ENCODE results near the gene P2RX4. TPM values are rescaled to one million over a fixed set of nuclear protein-coding genes. Genes with fewer than 3 reads are reported as not detected.

P2RX4 gene
- total RNA-seq, 2 donors from 2014 or later = 42.3 to 50.4 TPM

DNA sequence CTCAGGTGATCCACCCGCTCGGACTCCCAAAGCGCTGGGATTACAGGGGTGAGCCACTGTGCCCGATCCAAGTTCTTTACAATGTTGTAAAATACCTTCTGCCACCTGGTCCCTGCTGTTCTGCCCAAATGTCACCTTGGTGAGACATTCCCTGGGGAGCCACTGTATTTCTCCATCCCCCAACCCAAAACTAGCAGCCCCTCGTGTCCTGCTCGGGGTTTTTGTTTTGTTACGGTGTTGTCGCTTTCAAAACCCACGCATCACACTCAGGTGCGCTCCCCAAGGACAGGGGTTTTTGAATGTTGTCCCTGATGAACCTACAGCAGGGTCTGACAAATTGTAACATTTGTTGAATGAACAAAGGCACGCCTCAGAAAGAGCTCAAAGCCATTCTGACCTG lies 49.1 kb downstream of the P2RX4 start:
- TF ChIP-seq CTCF (IDR thresholded peaks at IDR 0.05) = no peak
- Histone ChIP-seq H3K27ac (no peak overlapping the region), H3K9me3 (no peaks in the 10 kb centered on the region), H3K4me3 (no peak overlapping the region), H3K4me1 (ENCODE audit: control insufficient read depth in 1 of 2, low read depth in 2 of 2) (no peaks in the 10 kb centered on the region), H3K27me3 (replicated peaks; ENCODE audit: insufficient read depth) (no peaks in the 10 kb centered on the region), H3K36me3 (peaks cover 29% of the 10 kb centered on the region)
- DNase-seq (ENCODE audit: low spot score) = no peak
- no peak for ATAC-seq (ENCODE audit: insufficient number of reproducible peaks, low FRiP score, low read depth)

GRCh38 chr12:121260091-121260490 lies 50.2 kb downstream of the P2RX4 start:
- no peak for TF ChIP-seq CTCF (IDR thresholded peaks at IDR 0.05)

GRCh38 chr12:121261398-121261797 lies 51.5 kb downstream of the P2RX4 start:
- Histone ChIP-seq H3K4me1 (ENCODE audit: control insufficient read depth in 1 of 2, low read depth in 2 of 2) (no peaks in the 10 kb centered on the region), H3K9me3 (no peaks in the 10 kb centered on the region), H3K27me3 (replicated peaks; ENCODE audit: insufficient read depth) (no peaks in the 10 kb centered on the region), H3K27ac (no peak overlapping the region), H3K4me3 (no peak overlapping the region), H3K36me3 (peaks cover 28% of the 10 kb centered on the region)
- TF ChIP-seq CTCF (IDR thresholded peaks at IDR 0.05) = no peak
- no peak for DNase-seq (ENCODE audit: low spot score)
- no peak for ATAC-seq (ENCODE audit: insufficient number of reproducible peaks, low FRiP score, low read depth)

More at GRCh38 chr12:121260091-121260490, 50.2 kb downstream of the P2RX4 start:
- Histone ChIP-seq H3K4me3 (no peak overlapping the region), H3K27me3 (replicated peaks; ENCODE audit: insufficient read depth) (no peaks in the 10 kb centered on the region), H3K4me1 (ENCODE audit: control insufficient read depth in 1 of 2, low read depth in 2 of 2) (no peaks in the 10 kb centered on the region), H3K27ac (no peak overlapping the region), H3K36me3 (peaks cover 28% of the 10 kb centered on the region), H3K9me3 (no peaks in the 10 kb centered on the region)
- ATAC-seq (ENCODE audit: insufficient number of reproducible peaks, low FRiP score, low read depth) = no peak
- DNase-seq (ENCODE audit: low spot score) = no peak

GRCh38 chr12:121263206-121263935 lies 53.4 kb downstream of the P2RX4 start:
- TF ChIP-seq CTCF (IDR thresholded peaks at IDR 0.05) = no peak
- ATAC-seq (ENCODE audit: insufficient number of reproducible peaks, low FRiP score, low read depth) (no peak), DNase-seq (ENCODE audit: low spot score) (no peak)
- no peak overlapping the region for H3K27ac ChIP-seq
- H3K9me3 ChIP-seq = no peaks in the 10 kb centered on the region
- no peaks in the 10 kb centered on the region for H3K27me3 ChIP-seq (replicated peaks; ENCODE audit: insufficient read depth)
- no peak overlapping the region for H3K4me3 ChIP-seq
- no peaks in the 10 kb centered on the region for H3K4me1 ChIP-seq (ENCODE audit: control insufficient read depth in 1 of 2, low read depth in 2 of 2)
- H3K36me3 ChIP-seq = peaks cover 29% of the 10 kb centered on the region

GRCh38 chr12:121264135-121264534 lies 54.2 kb downstream of the P2RX4 start:
- H3K27me3 ChIP-seq (replicated peaks; ENCODE audit: insufficient read depth) = no peaks in the 10 kb centered on the region
- TF ChIP-seq CTCF (IDR thresholded peaks at IDR 0.05) = no peak
- ATAC-seq (ENCODE audit: insufficient number of reproducible peaks, low FRiP score, low read depth) (no peak), DNase-seq (ENCODE audit: low spot score) (no peak)
- no peak overlapping the region for H3K4me3 ChIP-seq
- H3K36me3 ChIP-seq = peaks cover 26% of the 10 kb centered on the region
- H3K4me1 ChIP-seq (ENCODE audit: control insufficient read depth in 1 of 2, low read depth in 2 of 2) = no peaks in the 10 kb centered on the region
- no peak overlapping the region for H3K27ac ChIP-seq
- H3K9me3 ChIP-seq = no peaks in the 10 kb centered on the region
